Measurements from ENCODE around the gene NFAT5. TPM values are rescaled to one million over a fixed set of nuclear protein-coding genes. Genes with fewer than 3 reads are reported as not detected.
"Not testable (repeated sequence)": the region's sequence is repeated elsewhere in the genome, so short reads cannot be mapped to it uniquely, and the experiment has no call there.

The NFAT5 gene
- total RNA-seq, 3 donors from 2014 or later, result 29.1 to 48.4 (median 39.8) TPM

DNA sequence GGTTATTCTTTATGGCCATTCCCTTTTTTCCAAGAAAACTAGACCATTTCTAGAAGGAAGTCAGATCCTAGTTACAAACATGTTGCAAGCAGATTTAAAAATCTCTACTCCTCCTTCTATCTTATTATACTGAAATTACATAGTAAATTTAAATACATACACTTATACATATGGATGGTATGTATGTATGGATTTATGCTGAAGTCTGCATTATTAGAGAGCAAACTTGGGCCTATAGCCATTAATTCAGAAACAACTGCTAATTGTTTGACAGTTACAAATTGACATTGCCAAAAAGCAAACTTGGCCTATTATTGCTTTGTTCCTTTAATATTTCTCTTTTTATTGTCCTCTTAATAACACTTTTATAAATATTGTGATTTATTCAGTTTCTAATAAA lies 67.1 kb downstream of the NFAT5 start:
- Histone ChIP-seq H3K36me3 (ENCODE audit: low read depth) (no peaks in the 10 kb centered on the region), H3K4me1 (ENCODE audit: low read depth) (no peaks in the 10 kb centered on the region), H3K4me3 (no peak overlapping the region), H3K9me3 (peaks cover 11% of the 10 kb centered on the region)
- intact Hi-C loops (cut with DNase I, micrococcal nuclease), result no loop called here
- TF ChIP-seq, protein P1, sequence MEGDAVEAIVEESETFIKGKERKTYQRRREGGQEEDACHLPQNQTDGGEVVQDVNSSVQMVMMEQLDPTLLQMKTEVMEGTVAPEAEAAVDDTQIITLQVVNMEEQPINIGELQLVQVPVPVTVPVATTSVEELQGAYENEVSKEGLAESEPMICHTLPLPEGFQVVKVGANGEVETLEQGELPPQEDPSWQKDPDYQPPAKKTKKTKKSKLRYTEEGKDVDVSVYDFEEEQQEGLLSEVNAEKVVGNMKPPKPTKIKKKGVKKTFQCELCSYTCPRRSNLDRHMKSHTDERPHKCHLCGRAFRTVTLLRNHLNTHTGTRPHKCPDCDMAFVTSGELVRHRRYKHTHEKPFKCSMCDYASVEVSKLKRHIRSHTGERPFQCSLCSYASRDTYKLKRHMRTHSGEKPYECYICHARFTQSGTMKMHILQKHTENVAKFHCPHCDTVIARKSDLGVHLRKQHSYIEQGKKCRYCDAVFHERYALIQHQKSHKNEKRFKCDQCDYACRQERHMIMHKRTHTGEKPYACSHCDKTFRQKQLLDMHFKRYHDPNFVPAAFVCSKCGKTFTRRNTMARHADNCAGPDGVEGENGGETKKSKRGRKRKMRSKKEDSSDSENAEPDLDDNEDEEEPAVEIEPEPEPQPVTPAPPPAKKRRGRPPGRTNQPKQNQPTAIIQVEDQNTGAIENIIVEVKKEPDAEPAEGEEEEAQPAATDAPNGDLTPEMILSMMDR (IDR thresholded peaks at IDR 0.05), result no peak
- no peak for DNase-seq
- no peak for ATAC-seq

DNA sequence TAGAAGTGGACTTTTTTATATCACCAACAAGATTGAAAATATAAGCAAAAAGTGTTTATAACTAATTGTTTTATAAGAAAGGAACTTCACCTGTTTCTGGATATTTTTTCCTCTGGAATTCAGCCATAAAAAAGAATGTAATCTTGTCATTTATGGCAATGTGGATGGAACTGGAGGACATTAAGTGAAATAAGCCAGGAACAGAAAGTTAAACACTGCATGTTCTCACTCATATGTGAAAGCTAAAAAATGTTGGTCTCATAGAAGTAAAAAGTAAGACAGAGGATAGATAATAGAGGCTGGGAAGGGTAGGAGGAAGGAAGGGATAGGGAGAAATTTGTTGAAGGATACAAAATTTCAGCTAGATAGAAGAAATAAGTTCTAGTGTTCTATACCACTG lies 67.6 kb downstream of the NFAT5 start:
- Histone ChIP-seq H3K4me3 (no peak overlapping the region), H3K36me3 (ENCODE audit: low read depth) (no peaks in the 10 kb centered on the region), H3K4me1 (ENCODE audit: low read depth) (no peaks in the 10 kb centered on the region), H3K9me3 (peaks cover 11% of the 10 kb centered on the region)
- DNase-seq (no peak), ATAC-seq (no peak)
- TF ChIP-seq, protein P1 (IDR thresholded peaks at IDR 0.05), result no peak
- intact Hi-C loops (cut with DNase I, micrococcal nuclease), result no loop called here

DNA sequence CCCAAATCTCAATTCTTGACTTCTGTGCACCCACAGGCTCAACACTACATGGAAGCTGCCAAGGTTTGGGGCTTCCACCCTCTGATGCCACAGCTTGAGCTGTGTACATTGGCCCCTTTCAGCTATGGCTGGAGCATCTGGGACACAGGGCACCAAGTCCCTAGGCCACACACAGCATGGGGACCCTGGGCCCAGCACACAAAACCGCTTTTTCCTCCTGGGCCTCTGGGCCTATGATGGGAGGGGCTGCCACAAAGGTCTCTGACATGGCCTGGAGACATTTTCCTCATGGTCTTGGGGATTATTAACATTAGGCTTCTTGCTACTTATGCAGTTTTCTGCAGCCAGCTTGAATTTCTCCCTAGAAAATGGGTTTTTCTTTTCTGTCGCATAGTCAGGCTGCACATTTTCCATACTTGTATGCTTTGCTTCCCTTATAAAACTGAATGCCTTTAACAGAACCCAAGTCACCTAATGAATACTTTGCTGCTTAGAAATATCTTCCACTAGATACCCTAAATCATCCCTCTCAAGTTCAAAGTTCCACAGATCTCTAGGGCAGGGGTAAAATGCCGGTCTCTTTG lies 70.9 kb downstream of the NFAT5 start:
- H3K4me1 ChIP-seq (ENCODE audit: low read depth); H3K4me3 ChIP-seq; ATAC-seq; H3K36me3 ChIP-seq (ENCODE audit: low read depth); DNase-seq; intact Hi-C loops (cut with DNase I, micrococcal nuclease): not testable (repeated sequence)
- peaks cover 11% of the 10 kb centered on the region for H3K9me3 ChIP-seq

DNA sequence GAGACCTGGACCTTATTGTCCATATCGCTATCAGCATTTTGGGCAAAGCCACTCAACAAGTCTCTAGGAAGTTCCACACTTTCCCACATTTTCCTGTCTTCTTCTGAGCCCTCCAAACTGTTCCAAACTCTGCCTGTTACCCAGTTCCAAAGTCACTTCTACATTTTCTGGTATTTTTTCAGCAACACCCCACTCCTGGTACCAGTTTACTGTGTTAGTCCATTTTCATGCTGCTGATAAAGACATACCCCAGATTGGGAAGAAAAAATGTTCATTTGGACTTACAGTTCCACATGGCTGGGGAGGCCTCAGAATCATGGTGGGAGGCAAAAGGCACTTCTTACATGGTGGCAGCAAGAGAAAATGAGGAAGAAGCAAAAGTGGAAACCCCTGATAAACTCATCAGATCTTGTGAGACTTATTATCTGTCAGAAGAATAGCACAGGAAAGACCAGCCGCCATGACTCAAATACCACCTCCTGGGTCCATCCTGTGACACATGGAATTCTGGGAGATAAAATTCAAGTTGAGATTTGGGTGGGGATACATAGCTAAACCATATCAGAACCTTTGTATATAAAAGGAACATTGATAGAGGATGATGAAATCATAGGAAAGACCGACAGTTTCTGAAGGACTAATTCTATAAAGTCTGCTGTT lies 71.6 kb downstream of the NFAT5 start:
- ATAC-seq; H3K36me3 ChIP-seq (ENCODE audit: low read depth); DNase-seq; intact Hi-C loops (cut with DNase I, micrococcal nuclease); H3K4me1 ChIP-seq (ENCODE audit: low read depth); H3K4me3 ChIP-seq: not testable (repeated sequence)
- H3K9me3 ChIP-seq, result peaks cover 11% of the 10 kb centered on the region

DNA sequence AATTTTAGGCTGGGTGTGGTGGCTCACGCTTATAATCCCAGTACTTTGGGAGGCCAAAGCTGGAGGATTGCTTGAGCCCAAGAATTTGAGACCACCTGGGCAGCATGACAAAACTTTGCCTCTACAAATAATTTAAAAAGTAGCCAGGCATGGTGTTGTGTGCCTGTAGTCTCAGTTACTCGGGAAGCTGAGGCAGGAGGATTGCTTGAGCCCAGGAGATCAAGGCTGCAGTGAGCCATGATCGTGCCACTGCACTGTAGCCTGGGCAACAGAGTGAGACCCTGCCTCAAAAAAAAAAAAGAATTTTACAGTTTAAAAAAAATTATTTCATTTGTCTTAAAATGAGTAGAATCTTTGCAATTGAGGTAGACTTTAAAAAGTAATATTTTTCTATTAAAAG lies 78.2 kb downstream of the NFAT5 start:
- H3K4me1 ChIP-seq (ENCODE audit: low read depth); intact Hi-C loops (cut with DNase I, micrococcal nuclease); H3K4me3 ChIP-seq; ATAC-seq; DNase-seq; H3K9me3 ChIP-seq; H3K36me3 ChIP-seq (ENCODE audit: low read depth): not testable (repeated sequence)

DNA sequence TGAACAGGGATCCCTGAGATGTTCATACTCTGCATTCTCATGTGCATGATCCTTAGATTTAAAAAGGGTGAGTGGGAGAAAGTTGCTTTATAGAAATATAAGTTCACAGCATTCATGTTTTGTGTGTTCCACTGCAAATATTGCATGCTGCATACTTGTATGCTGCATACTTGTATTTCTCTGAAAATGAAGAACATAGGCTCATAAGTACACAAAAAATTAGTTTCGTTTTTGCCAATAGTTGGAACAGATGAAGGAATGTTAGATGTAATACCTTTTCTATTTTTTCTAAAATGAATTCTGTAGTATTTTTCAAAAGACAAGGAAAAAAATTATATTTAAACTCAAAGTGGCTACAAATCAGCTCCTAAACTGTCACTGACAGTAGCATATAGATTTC lies 79.0 kb downstream of the NFAT5 start:
- no peaks in the 10 kb centered on the region for H3K4me1 ChIP-seq (ENCODE audit: low read depth)
- ATAC-seq (no peak), DNase-seq (no peak)
- no peaks in the 10 kb centered on the region for H3K9me3 ChIP-seq
- no peak overlapping the region for H3K4me3 ChIP-seq
- intact Hi-C loops (cut with DNase I, micrococcal nuclease), result no loop called here
- no peaks in the 10 kb centered on the region for H3K36me3 ChIP-seq (ENCODE audit: low read depth)
- TF ChIP-seq, protein P1 (IDR thresholded peaks at IDR 0.05), result no peak

DNA sequence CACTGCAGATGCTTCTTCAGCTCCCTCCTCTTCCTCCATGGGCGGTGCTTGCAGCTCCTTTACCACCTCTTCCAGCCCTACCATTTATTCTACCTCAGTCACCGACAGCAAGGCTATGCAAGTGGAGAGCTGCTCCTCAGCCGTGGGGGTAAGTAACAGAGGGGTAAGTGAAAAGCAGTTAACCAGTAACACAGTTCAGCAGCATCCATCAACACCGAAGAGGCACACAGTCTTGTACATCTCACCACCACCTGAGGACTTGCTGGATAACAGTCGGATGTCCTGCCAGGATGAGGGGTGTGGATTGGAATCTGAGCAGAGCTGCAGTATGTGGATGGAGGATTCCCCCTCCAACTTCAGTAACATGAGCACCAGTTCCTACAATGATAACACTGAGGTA lies 81.3 kb downstream of the NFAT5 start:
- Histone ChIP-seq H3K9me3 (no peaks in the 10 kb centered on the region), H3K4me1 (ENCODE audit: low read depth) (no peaks in the 10 kb centered on the region), H3K36me3 (ENCODE audit: low read depth) (no peaks in the 10 kb centered on the region), H3K4me3 (no peak overlapping the region)
- intact Hi-C loops (cut with DNase I, micrococcal nuclease), result no loop called here
- DNase-seq, result no peak
- TF ChIP-seq, protein P1 (IDR thresholded peaks at IDR 0.05), result no peak
- no peak for ATAC-seq

Measured in mucosa of descending colon (tissue), 3 donors.